Spleen (tissue), 11 donors: Measurements from ENCODE around the gene SLC9A3. TPM values are rescaled to one million over a fixed set of nuclear protein-coding genes. Genes with fewer than 3 reads are reported as not detected.
A peak's percentile ranks its signal among the peaks of the same experiment; 100 is the strongest.
"Not testable (repeated sequence)": the region's sequence is repeated elsewhere in the genome, so short reads cannot be mapped to it uniquely, and the experiment has no call there.

Source experiments
- DNase-seq: peaks from one replicate; pipeline ENCODE4 v3.0.0-alpha.2; 2020
- H3K27ac ChIP-seq, 8 donors: fragments of 200-600 bp; sonication (generic) in 7 of 8; 1 replicate in 4 of 8; 2 replicates in 4 of 8; pipeline versions ENCODE4 v1.5.0 to v1.8.0; 2016 to 2021; ENCODE audit warnings: inconsistent platforms in 4 of 8, mild to moderate bottlenecking in 4 of 8, moderate library complexity in 1 of 8
- H3K27me3 ChIP-seq, 7 donors: fragments of 200-600 bp; sonication (generic) in 6 of 7; replicated peaks in 1 of 7; 1 replicate in 4 of 7; 2 replicates in 3 of 7; pipeline versions ENCODE4 v1.5.0 to v1.8.0; 2016 to 2021; ENCODE audit warnings: inconsistent platforms in 3 of 7, mild to moderate bottlenecking in 1 of 7
- H3K36me3 ChIP-seq, 6 donors: fragments of 200-600 bp; sonication (generic) in 5 of 6; 1 replicate in 4 of 6; 2 replicates in 2 of 6; pipeline versions ENCODE4 v1.5.0 to v1.8.0; 2016 to 2021; ENCODE audit warnings: inconsistent platforms in 2 of 6
- H3K4me1 ChIP-seq, 6 donors: fragments of 200-600 bp; sonication (generic) in 5 of 6; 1 replicate in 3 of 6; 2 replicates in 3 of 6; pipeline versions ENCODE4 v1.5.0 to v1.8.0; 2016 to 2021; ENCODE audit warnings: inconsistent platforms in 3 of 6
- H3K4me3 ChIP-seq, 8 donors: fragments of 200-600 bp; sonication (generic) in 7 of 8; 1 replicate in 4 of 8; 2 replicates in 4 of 8; pipeline versions ENCODE4 v1.5.0 to v1.8.0; 2016 to 2021; ENCODE audit warnings: inconsistent platforms in 4 of 8, mild to moderate bottlenecking in 4 of 8, moderate library complexity in 2 of 8
- H3K9me3 ChIP-seq, 8 donors: fragments of 200-600 bp; sonication (generic) in 7 of 8; 1 replicate in 4 of 8; 2 replicates in 4 of 8; pipeline versions ENCODE4 v1.5.0 to v1.8.0; 2016 to 2021; ENCODE audit warnings: inconsistent platforms in 4 of 8
- CTCF ChIP-seq, 11 experiments: fragments of 200-600 bp in 7 of 11; fragments of 450-650 bp in 4 of 11; sonication (generic) in 4 of 11; IDR thresholded peaks in 8 of 11; conservative IDR thresholded peaks in 3 of 11; 1 replicate in 7 of 11; 2 replicates in 4 of 11; pipeline versions ENCODE4 v1.4.0 to v1.8.0; 2016 to 2021; ENCODE audit warnings: antibody characterized with exemption in 11 of 11, inconsistent platforms in 4 of 11, mild to moderate bottlenecking in 1 of 11
- POLR2A ChIP-seq, 3 donors: fragments of 450-650 bp; IDR thresholded peaks; one replicate each; pipeline ENCODE4 v1.5.1; 2017; ENCODE audit warnings: antibody characterized with exemption in 3 of 3, mild to moderate bottlenecking in 1 of 3
- POLR2AphosphoS5 ChIP-seq, 3 donors: sonication (generic); formaldehyde crosslinking; IDR thresholded peaks; one replicate each; pipeline ENCODE4 v1.5.1; 2017; ENCODE audit warnings: antibody characterized with exemption in 3 of 3
- WGBS, 5 donors: extraction: QIAGEN DNeasy Blood & Tissue Kit in 3 of 5; methylation state at CpG; one replicate each; pipeline versions ENCODE4 v1.1.5 to v1.1.7; 2013 to 2018; 5-methylcytosine and 5-hydroxymethylcytosine counted together
- intact Hi-C: fragments of 100-400 bp; cut with DNase I; formaldehyde crosslinking; loops from one replicate; pipeline ENCODE4 v1.15.0; 2023; ENCODE audit warnings: low total_unique reads
- polyA plus RNA-seq, 3 donors: library from polyadenylated mRNA; stranded (reverse); fragments of 200-250 nt; gene quantifications; one replicate each; pipeline ENCODE4 v1.2.1, GENCODE V29; 2013
- total RNA-seq, 7 donors: library from RNA; depleted of rRNA in 3 of 7; stranded (reverse); fragments of >200 nt in 3 of 7; fragmentation: NEBNext Ultra II Directional in 4 of 7; extraction: Animal tissue kit (Norgen Biotek cat#: 25700) in 4 of 7; gene quantifications; one replicate each; pipeline versions ENCODE4 v1.1.0 to v1.2.1, GENCODE V29; 2016 to 2021
- donor health status: healthy with polysubstance abuse.
- donor health status: DM: no; HTN: no; CAD: no; lungs with moderate emphysema.
- donor health status: DM: no; HTN: no; CAD: no.
- donor health status: Bipolar disorder and iron deficiency.
- donor health status: healthy.
- donor health status: DM: no; HTN: no; CAD: no.
- donor health status: DM: yes; HTN: yes; CAD: no.

The SLC9A3 gene
- total and polyA plus RNA-seq, 10 donors = 1.0 to 3.2 (median 1.5) TPM

GRCh38 chr5:475704-476101, 48.5 kb downstream of the SLC9A3 start:
- intact Hi-C loops = no loop called here
- H3K36me3 ChIP-seq = peaks cover 0 to 7% (median 0%) of the 10 kb centered on the region in 6 donors
- peaks cover 0 to 71% (median 60%) of the 10 kb centered on the region in 7 donors for H3K27me3 ChIP-seq
- WGBS, 5 donors = 55 to 87% (median 79%) methylated on average over 2 to 8 of the region's 8 CpGs
- no peak for TF ChIP-seq CTCF (IDR thresholded peaks at IDR 0.05 in 8 of 11, conservative IDR thresholded peaks at IDR 0.05 in 3 of 11)
- TF ChIP-seq POLR2AphosphoS5 (IDR thresholded peaks at IDR 0.05) = no peak
- TF ChIP-seq POLR2A (IDR thresholded peaks at IDR 0.05) = no peak
- H3K4me3 ChIP-seq = no peak overlapping the region
- no peaks in the 10 kb centered on the region for H3K9me3 ChIP-seq
- peak; percentile 81 for DNase-seq
- peaks cover 20 to 45% (median 32%) of the 10 kb centered on the region in 6 donors for H3K4me1 ChIP-seq
- no peak overlapping the region for H3K27ac ChIP-seq

GRCh38 chr5:474840-475661, 49.2 kb downstream of the SLC9A3 start:
- intact Hi-C loops = no loop called here
- H3K27me3 ChIP-seq = peaks cover 0 to 64% (median 54%) of the 10 kb centered on the region in 7 donors
- DNase-seq = peak; percentile 83

GRCh38 chr5:474232-474839, 49.9 kb downstream of the SLC9A3 start:
- H3K27ac ChIP-seq, H3K9me3 ChIP-seq, intact Hi-C loops: not testable (repeated sequence)
- H3K4me3 ChIP-seq = peak overlapping the region in 6 of 8 donors; percentile 54 to 98 (median 87)
- WGBS, 5 donors = 0 to 4% (median 0%) methylated on average over 7 to 41 of the region's 50 CpGs
- H3K36me3 ChIP-seq = peaks cover 0 to 19% (median 0%) of the 10 kb centered on the region in 6 donors
- H3K27me3 ChIP-seq = peaks cover 0 to 57% (median 47%) of the 10 kb centered on the region in 7 donors
- H3K4me1 ChIP-seq = peaks cover 21 to 52% (median 40%) of the 10 kb centered on the region in 6 donors
- peak; percentile 40 for DNase-seq

More at GRCh38 chr5:474840-475661, 49.2 kb downstream of the SLC9A3 start:
- no peaks in the 10 kb centered on the region for H3K9me3 ChIP-seq
- TF ChIP-seq POLR2AphosphoS5 (IDR thresholded peaks at IDR 0.05) = no peak
- TF ChIP-seq POLR2A (IDR thresholded peaks at IDR 0.05) = no peak
- no peak for TF ChIP-seq CTCF (IDR thresholded peaks at IDR 0.05 in 8 of 11, conservative IDR thresholded peaks at IDR 0.05 in 3 of 11)
- 14 to 27% (median 23%) methylated on average over 35 to 50 of the region's 50 CpGs for WGBS, 5 donors
- H3K36me3 ChIP-seq = peaks cover 0 to 12% (median 0%) of the 10 kb centered on the region in 6 donors
- H3K4me1 ChIP-seq = peaks cover 21 to 51% (median 37%) of the 10 kb centered on the region in 6 donors
- H3K27ac ChIP-seq = no peak overlapping the region
- H3K4me3 ChIP-seq = peak overlapping the region in 5 of 8 donors; percentile 2 to 54 (median 16)

- peak overlapping the region; percentile 54 to 98 (median 90) for H3K4me3 ChIP-seq
- peak overlapping the region in 6 of 8 donors; percentile 58 to 89 (median 72) for H3K27ac ChIP-seq
- no peak for TF ChIP-seq POLR2AphosphoS5 (IDR thresholded peaks at IDR 0.05)
- no peak for TF ChIP-seq CTCF (IDR thresholded peaks at IDR 0.05 in 8 of 11, conservative IDR thresholded peaks at IDR 0.05 in 3 of 11)
- no peak for TF ChIP-seq POLR2A (IDR thresholded peaks at IDR 0.05)
- H3K9me3 ChIP-seq = no peaks in the 10 kb centered on the region
- peaks cover 21 to 52% (median 40%) of the 10 kb centered on the region in 6 donors for H3K4me1 ChIP-seq
- no peak for DNase-seq
- H3K27me3 ChIP-seq = peaks cover 0 to 51% (median 40%) of the 10 kb centered on the region in 7 donors
- intact Hi-C loops = no loop called here
- peaks cover 0 to 24% (median 3%) of the 10 kb centered on the region in 6 donors for H3K36me3 ChIP-seq
- WGBS, 5 donors = 0 to 2% (median 1%) methylated on average over 27 to 44 of the region's 44 CpGs
Measured at GRCh38 chr5:473551-474192, 50.6 kb downstream of the SLC9A3 start.
